ENCODE measurements around the gene CDC42SE2. TPM values are rescaled to one million over a fixed set of nuclear protein-coding genes. Genes with fewer than 3 reads are reported as not detected.

Gene CDC42SE2
- total RNA-seq, 2 experiments from 2014 or later: 145 TPM

DNA sequence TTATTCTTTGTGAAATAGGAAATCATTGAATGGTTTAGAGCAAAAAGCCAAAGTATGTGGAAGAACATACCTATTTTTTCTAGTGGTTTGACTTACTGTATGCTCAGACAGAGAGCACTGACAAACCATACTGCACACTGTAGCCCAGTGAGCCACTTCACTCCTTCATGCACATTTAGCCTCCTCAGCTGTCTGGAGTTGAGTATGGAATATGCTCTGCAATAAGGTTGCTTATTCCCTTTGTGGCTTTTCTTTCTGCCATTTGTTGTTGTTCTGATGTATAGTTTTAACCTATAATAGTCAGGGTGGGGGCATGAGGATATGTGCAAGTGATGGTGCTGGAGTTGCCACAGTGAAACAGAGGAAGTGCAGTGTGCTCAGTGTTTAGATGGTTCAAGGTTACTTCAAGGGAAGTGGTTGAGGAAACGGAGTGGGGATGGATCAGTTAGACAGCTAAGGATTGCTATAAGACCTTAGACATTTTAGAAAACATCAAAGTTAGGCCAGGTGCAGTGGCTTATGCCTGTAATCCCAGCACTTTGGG is 100.7 kb downstream of the CDC42SE2 start:
- ChIA-PET POLR2A (no interaction called here), CTCF (interaction anchor here (0.9 to 2.3 kb wide), 6 partner anchors 8 to 105 kb away, joined by 3 to 11 read pairs (median 4); no protein-coding TSS in a partner anchor)
- H3K36me3 Mint-ChIP-seq (ENCODE audit: low read depth): peaks cover 72% of the 10 kb centered on the region
- H3K9me3 Mint-ChIP-seq: peaks cover 5% of the 10 kb centered on the region
- no peak overlapping the region for H3K4me3 Mint-ChIP-seq
- H3K27ac Mint-ChIP-seq: peak overlapping the region; percentile 80
- peaks cover 73% of the 10 kb centered on the region for H3K4me1 Mint-ChIP-seq
- no peaks in the 10 kb centered on the region for H3K27me3 Mint-ChIP-seq
- peak; percentile 51 for DNase-seq

DNA sequence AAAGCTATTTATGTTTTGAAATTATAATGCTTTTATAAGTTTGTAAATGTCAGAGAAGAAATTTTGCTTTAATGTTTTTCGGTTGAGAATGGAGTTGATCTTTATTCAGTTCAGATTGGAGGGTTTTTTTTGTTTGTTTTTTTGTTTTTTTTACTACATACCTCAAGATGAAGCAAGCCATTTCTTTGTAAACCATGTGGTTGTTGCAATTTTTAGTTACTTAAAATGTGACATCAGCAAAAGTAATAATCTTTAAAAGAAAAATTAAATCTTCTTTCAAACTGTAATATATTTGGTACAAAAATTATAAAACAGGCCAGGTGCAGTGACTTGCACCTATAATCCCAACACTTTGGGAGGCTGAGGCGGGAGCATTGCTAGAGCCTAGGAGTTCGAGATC is 102.6 kb downstream of the CDC42SE2 start:
- Mint-ChIP-seq H3K27ac (peak overlapping the region; percentile 54), H3K9me3 (peaks cover 5% of the 10 kb centered on the region), H3K36me3 (ENCODE audit: low read depth) (peaks cover 71% of the 10 kb centered on the region), H3K4me3 (no peak overlapping the region), H3K27me3 (no peaks in the 10 kb centered on the region), H3K4me1 (peaks cover 79% of the 10 kb centered on the region)
- CTCF ChIA-PET: interaction anchor here (1.2 to 2.3 kb wide), 2 partner anchors 16 to 28 kb away, joined by 3 to 11 read pairs; no protein-coding TSS in a partner anchor
- POLR2A ChIA-PET: interaction anchor here (0.5 kb wide), 1 partner anchor 93 kb away, joined by 8 read pairs; no protein-coding TSS in a partner anchor
- no peak for DNase-seq

DNA sequence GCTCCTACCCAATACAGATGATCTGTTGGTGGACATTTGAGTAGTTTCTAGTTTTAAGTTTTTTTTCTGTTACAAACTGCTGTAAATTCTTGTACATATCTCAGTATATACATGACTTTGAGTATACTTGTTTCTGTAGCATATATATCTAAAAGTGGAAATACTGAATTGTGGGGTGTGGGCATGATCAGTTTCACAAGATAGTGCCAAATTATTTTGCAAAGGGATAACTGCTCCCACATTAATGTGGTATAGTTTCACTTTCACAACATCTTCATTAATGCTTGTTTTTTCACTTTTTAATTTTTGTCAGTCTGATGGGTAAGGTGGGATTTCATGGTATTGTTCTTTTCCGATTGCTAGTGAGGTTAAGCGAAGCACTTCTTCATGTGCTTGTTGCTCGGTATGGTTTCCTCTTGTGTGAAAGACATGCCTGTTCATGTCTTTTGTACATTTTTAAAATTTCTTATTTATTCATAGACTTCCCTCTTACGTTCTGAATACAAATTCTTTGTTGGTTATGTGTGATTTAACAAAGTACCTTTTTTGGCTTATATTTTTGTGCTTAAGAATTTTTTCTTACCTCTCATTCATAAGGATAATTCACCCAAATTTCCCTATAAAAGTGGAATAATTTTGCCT is 103.5 kb downstream of the CDC42SE2 start:
- Mint-ChIP-seq H3K27ac (peak overlapping the region; percentile 48), H3K9me3 (peaks cover 5% of the 10 kb centered on the region), H3K4me1 (peaks cover 80% of the 10 kb centered on the region), H3K27me3 (no peaks in the 10 kb centered on the region), H3K36me3 (ENCODE audit: low read depth) (peaks cover 70% of the 10 kb centered on the region), H3K4me3 (no peak overlapping the region)
- ChIA-PET CTCF (interaction anchor here (0.6 to 1.2 kb wide), 2 partner anchors 29 to 359 kb away, joined by 3 read pairs; no protein-coding TSS in a partner anchor), POLR2A (interaction anchor here (0.5 kb wide), 1 partner anchor 94 kb away, joined by 8 read pairs; no protein-coding TSS in a partner anchor)
- DNase-seq: no peak

DNA sequence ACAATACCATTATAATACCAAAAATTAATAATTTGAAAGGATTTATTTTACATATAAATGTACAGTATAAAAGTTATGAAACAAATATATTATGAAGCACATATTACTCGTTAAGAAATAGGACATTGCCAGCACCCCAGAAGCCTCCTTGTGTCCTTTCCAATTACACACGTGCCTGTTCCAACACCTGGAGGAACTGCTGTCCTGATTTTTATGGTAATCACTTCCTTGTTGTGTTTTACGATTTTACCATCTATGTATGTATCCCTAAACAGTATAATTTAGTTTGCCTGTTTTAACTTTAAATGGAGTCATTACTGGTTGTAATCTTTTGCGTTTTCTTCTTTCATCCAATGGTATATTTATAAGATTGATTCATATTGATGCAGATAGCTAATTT is 105.0 kb downstream of the CDC42SE2 start:
- CTCF ChIA-PET: interaction anchor here (1.8 to 2.1 kb wide), 2 partner anchors 10 to 13 kb away, joined by 6 to 12 read pairs; no protein-coding TSS in a partner anchor
- POLR2A ChIA-PET: interaction anchor here (0.6 kb wide), 1 partner anchor 167 kb away, joined by 3 read pairs; no protein-coding TSS in a partner anchor
- H3K36me3 Mint-ChIP-seq (ENCODE audit: low read depth): peaks cover 75% of the 10 kb centered on the region

DNA sequence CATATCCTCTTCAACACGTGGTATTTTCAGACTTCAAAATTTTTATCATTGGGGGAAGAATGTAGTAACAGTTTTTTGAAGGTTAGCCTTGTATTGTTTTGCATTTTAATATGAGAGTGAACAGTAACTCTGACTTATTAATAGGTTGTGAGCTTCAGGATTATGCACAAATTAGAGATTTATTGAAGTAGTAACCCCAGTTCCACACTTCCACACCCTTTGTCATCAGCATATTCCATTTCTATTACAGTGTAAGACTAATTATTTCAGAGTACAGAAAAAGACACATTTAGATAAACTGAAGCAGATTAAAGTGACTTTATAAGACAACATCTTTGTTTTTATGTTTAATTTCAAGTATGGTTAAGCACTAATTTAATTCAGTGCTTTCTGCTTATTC is 105.7 kb downstream of the CDC42SE2 start:
- Mint-ChIP-seq H3K36me3 (ENCODE audit: low read depth) (peaks cover 72% of the 10 kb centered on the region), H3K4me3 (no peak overlapping the region), H3K27ac (peak overlapping the region; percentile 42), H3K27me3 (no peaks in the 10 kb centered on the region), H3K4me1 (peaks cover 84% of the 10 kb centered on the region), H3K9me3 (peaks cover 5% of the 10 kb centered on the region)
- DNase-seq: no peak
- POLR2A ChIA-PET: interaction anchor here (0.6 kb wide), 1 partner anchor 168 kb away, joined by 3 read pairs; no protein-coding TSS in a partner anchor
- CTCF ChIA-PET: interaction anchor here (1.8 to 2.1 kb wide), 2 partner anchors 9 to 13 kb away, joined by 6 to 12 read pairs; no protein-coding TSS in a partner anchor

More for the DNA sequence above, 105.0 kb downstream of the CDC42SE2 start:
- Mint-ChIP-seq H3K4me1 (peaks cover 86% of the 10 kb centered on the region), H3K9me3 (peaks cover 5% of the 10 kb centered on the region), H3K4me3 (no peak overlapping the region), H3K27me3 (no peaks in the 10 kb centered on the region), H3K27ac (no peak overlapping the region)
- DNase-seq: no peak

DNA sequence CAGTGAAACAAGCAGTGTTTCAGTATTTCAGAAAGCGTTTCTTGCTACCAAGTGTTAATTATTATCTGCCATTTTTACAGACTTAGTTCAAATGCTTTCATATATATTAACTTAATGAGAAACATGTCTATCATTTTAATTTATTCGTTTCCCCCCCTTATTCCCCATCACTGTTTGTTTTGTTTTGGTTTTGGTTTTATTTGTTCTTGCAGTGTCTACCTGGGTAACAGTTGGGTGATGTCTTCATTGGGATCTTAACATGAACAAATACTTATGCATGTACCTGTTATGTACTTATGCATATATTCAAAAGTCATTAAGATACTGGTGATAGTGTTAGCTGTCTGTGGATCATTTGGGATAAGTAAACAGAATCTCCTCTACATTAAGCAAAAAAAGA is 108.0 kb downstream of the CDC42SE2 start:
- peaks cover 71% of the 10 kb centered on the region for H3K36me3 Mint-ChIP-seq (ENCODE audit: low read depth)
- H3K4me1 Mint-ChIP-seq: peaks cover 87% of the 10 kb centered on the region
- H3K27me3 Mint-ChIP-seq: no peaks in the 10 kb centered on the region
- POLR2A ChIA-PET: no interaction called here
- no peak for DNase-seq
- H3K4me3 Mint-ChIP-seq: no peak overlapping the region
- peak overlapping the region; percentile 65 for H3K27ac Mint-ChIP-seq
- CTCF ChIA-PET: interaction anchor here (0.6 to 1.2 kb wide), 3 partner anchors 10 to 121 kb away, joined by 3 to 4 read pairs (median 3); no protein-coding TSS in a partner anchor
- peaks cover 5% of the 10 kb centered on the region for H3K9me3 Mint-ChIP-seq

DNA sequence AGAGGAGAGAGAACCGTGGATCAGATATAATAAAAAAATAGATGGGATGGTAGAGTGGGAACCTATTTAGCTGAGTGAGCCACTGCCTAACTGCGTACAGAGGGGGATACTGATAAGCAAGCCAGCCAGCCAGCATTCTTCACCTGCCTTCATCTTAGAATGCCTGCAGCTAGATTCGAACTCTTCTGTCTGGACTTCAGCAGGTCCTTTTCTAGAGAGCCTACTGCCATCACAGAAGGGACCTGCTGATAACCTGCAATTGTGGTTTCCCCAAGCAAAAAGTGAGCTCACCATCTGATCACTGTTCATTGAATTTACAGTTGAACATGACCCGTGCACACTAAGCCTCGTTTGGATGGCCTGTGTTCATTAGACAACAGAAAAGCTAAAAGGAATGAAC is 109.4 kb downstream of the CDC42SE2 start:
- peaks cover 91% of the 10 kb centered on the region for H3K4me1 Mint-ChIP-seq
- H3K36me3 Mint-ChIP-seq (ENCODE audit: low read depth): peaks cover 66% of the 10 kb centered on the region
- H3K27me3 Mint-ChIP-seq: no peaks in the 10 kb centered on the region
- DNase-seq: no peak
- ChIA-PET POLR2A (no interaction called here), CTCF (interaction anchor here (0.6 to 1.5 kb wide), 7 partner anchors 9 to 262 kb away, joined by 3 to 9 read pairs (median 3); no protein-coding TSS in a partner anchor)
- H3K4me3 Mint-ChIP-seq: no peak overlapping the region
- peak overlapping the region; percentile 71 for H3K27ac Mint-ChIP-seq
- peaks cover under 1% of the 10 kb centered on the region for H3K9me3 Mint-ChIP-seq

DNA sequence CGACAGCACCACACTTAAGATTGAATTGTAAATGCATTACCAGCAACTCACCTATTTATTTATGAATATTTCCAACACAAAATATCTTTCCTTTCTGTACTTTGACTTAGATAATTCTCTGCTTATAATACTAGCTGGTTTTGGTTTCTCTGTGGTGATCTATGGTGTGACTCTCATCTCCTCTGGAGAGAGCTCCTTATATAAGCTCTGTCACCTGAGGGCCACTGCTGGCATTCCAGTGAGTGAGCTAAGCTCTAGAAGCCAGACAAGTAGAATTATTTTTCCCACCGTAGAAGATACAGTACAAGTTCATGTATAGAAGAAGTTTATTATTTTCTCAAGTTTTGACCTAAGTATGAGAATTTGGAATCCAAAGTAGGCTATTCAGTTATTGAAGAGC is 111.5 kb downstream of the CDC42SE2 start:
- no peak for DNase-seq
- POLR2A ChIA-PET: no interaction called here
- peak overlapping the region; percentile 79 for H3K27ac Mint-ChIP-seq
- CTCF ChIA-PET: interaction anchor here (0.6 to 1.6 kb wide), 5 partner anchors 21 to 166 kb away, joined by 3 to 4 read pairs (median 3); no protein-coding TSS in a partner anchor
- H3K4me1 Mint-ChIP-seq: peaks cover 92% of the 10 kb centered on the region
- no peaks in the 10 kb centered on the region for H3K9me3 Mint-ChIP-seq
- H3K36me3 Mint-ChIP-seq (ENCODE audit: low read depth): peaks cover 57% of the 10 kb centered on the region
- no peaks in the 10 kb centered on the region for H3K27me3 Mint-ChIP-seq
- peak overlapping the region; percentile 15 for H3K4me3 Mint-ChIP-seq

DNA sequence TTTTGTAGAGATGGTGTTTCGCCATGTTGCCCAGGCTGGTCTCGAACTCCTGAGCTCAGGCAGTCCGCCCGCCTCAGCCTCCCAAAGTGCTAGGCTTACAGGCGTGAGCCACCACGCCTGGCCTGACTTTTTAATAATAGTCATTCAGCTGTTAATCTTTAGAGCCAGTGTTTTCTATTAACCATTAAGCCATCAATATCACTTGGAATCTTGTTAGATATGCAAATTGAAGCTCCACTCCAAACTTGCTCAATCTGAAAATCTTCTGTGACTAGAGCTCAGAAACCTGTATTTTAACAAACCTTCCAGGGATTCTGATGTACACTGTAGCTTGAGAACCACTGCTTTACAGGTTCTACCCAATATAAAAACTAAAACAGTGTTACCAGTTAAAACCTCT is 113.5 kb downstream of the CDC42SE2 start:
- Mint-ChIP-seq H3K27me3 (no peaks in the 10 kb centered on the region), H3K36me3 (ENCODE audit: low read depth) (peaks cover 54% of the 10 kb centered on the region), H3K4me1 (peaks cover 92% of the 10 kb centered on the region), H3K27ac (peak overlapping the region; percentile 90), H3K9me3 (no peaks in the 10 kb centered on the region), H3K4me3 (no peak overlapping the region)
- CTCF ChIA-PET: interaction anchor here (0.8 to 1.6 kb wide), 4 partner anchors 12 to 153 kb away, joined by 3 read pairs; no protein-coding TSS in a partner anchor
- DNase-seq: no peak
- POLR2A ChIA-PET: interaction anchor here (1.3 kb wide), 1 partner anchor 112 kb away, joined by 4 read pairs; no protein-coding TSS in a partner anchor

DNA sequence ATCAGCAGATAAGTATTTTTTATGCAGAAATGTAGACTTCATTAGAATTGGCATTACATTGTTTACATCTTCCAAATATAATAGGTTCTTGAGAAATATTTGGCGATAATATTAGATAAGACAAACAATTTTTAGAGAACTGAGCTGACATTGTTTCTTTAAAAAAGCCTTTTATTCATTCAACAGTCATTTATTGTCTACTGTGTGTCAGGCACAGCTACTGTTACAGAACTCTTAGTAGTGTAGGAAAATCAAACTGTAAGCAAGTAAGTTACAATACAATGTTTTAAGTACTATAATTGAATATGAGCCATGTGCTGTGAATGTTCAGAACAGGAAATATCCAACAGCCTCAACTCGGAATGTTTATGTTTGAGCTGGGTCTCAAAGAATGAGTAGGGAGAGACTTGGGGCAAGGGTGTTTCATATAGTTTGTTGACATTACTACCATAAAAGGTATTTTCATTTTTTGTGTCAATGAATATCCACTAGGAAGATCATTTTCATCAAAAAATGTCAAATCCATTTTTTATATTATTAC is 114.0 kb downstream of the CDC42SE2 start:
- H3K27ac Mint-ChIP-seq: peak overlapping the region; percentile 90
- peaks cover 54% of the 10 kb centered on the region for H3K36me3 Mint-ChIP-seq (ENCODE audit: low read depth)
- POLR2A ChIA-PET: interaction anchor here (1.3 kb wide), 1 partner anchor 113 kb away, joined by 4 read pairs; no protein-coding TSS in a partner anchor
- H3K9me3 Mint-ChIP-seq: no peaks in the 10 kb centered on the region
- no peak for DNase-seq
- H3K27me3 Mint-ChIP-seq: no peaks in the 10 kb centered on the region
- peak overlapping the region; percentile 7 for H3K4me3 Mint-ChIP-seq
- CTCF ChIA-PET: interaction anchor here (0.8 to 1.6 kb wide), 7 partner anchors 13 to 220 kb away, joined by 3 to 5 read pairs (median 3); no protein-coding TSS in a partner anchor
- peaks cover 92% of the 10 kb centered on the region for H3K4me1 Mint-ChIP-seq

DNA sequence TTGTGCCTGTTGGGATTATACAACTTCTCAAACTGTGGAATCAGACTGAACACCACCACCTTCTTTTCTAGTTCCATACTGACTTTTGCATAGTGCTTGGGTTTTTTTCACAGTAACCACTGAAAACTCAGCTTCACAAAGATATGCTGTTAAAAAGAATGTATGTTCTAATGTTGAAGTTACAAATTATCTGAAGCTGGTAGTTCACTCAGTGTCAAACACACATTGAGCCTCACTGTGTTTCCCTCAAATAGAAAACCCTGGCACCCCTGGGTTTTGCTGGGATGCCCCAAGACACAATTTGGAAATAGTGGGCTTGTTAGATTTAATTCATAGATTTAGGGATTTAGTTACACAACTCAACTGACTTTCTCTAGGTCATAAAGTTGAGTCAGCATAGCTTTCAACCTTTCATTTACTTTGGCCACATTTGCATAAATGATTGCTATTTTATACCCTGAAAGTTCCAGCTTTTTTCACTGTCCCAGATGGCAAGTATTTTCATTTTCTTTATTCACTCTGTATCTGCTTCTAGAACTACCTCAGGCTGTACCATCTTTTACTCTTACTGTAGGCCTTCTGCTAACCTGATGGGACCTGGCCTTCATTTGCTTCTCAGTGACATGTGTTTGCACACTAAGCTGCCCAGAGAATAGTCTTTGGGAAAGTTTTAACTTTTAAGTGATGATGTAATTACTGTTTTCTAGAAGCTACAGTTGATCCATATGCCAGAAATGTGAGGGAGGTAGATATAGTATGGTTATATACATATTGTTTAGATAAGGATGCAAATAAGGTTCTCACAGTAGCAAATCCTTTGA is 115.1 kb downstream of the CDC42SE2 start:
- POLR2A ChIA-PET: interaction anchor here (1.3 kb wide), 1 partner anchor 114 kb away, joined by 4 read pairs; no protein-coding TSS in a partner anchor
- Mint-ChIP-seq H3K4me1 (peaks cover 91% of the 10 kb centered on the region), H3K4me3 (peak overlapping the region; percentile 10), H3K36me3 (ENCODE audit: low read depth) (peaks cover 51% of the 10 kb centered on the region), H3K9me3 (no peaks in the 10 kb centered on the region), H3K27ac (peak overlapping the region; percentile 90), H3K27me3 (no peaks in the 10 kb centered on the region)
- peak; percentile 29 for DNase-seq
- CTCF ChIA-PET: interaction anchor here (0.6 to 4.4 kb wide), 8 partner anchors 10 to 221 kb away, joined by 3 to 28 read pairs (median 4); partner anchors contain the start of gene CDC42SE2

Measured in activated CD4-positive, alpha-beta T cell treated with anti-CD3 and anti-CD28 coated beads, Interleukin-2, amount 10 ng/mL, durations not matched to agents 7 days and 5 days (primary cell).